A673 (cell line): ENCODE data around the gene ADAMTSL1. TPM values are rescaled to one million over a fixed set of nuclear protein-coding genes. Genes with fewer than 3 reads are reported as not detected.

Experiments used
- BruUV-seq: library from RNA; stranded (reverse); fragments of 400-500 nt; replicated peaks from 2 replicates; lab custom pipeline; 2021; lab: Mats Ljungman, UMichigan
- CTCF ChIA-PET: fragments of 300-600 bp; sonication (Branson Sonifier 250); formaldehyde crosslinking; loops from one replicate; lab custom pipeline; 2022; ENCODE audit warnings: antibody characterized with exemption; lab: Charles Lee
- POLR2A ChIA-PET: fragments of 300-600 bp; sonication (Branson Sonifier 250); formaldehyde crosslinking; loops from one replicate; lab custom pipeline; 2022; ENCODE audit warnings: antibody characterized with exemption; ENCODE audit not compliant: low non-redundant PET; lab: Charles Lee
- DNase-seq: peaks from one replicate; pipeline ENCODE4 v3.0.0-alpha.2; 2015; ENCODE audit warnings: low spot score
- H3K27ac ChIP-seq: fragments of 200-600 bp; sonication (generic); 2 replicates; pipeline ENCODE4 v1.5.1; 2016; ENCODE audit warnings: mixed run types, low read depth, mild to moderate bottlenecking, mixed read lengths, antibody characterized with exemption, low read length; ENCODE audit not compliant: poor library complexity, severe bottlenecking
- H3K27me3 ChIP-seq: fragments of 200-600 bp; sonication (generic); replicated peaks from 2 replicates; pipeline ENCODE4 v1.6.1; 2017; ENCODE audit warnings: mixed run types, low read depth, mild to moderate bottlenecking, mixed read lengths, antibody characterized with exemption, low read length; ENCODE audit not compliant: insufficient read depth, poor library complexity
- H3K36me3 ChIP-seq: fragments of 200-600 bp; sonication (generic); 2 replicates; pipeline ENCODE4 v1.6.1; 2016; ENCODE audit warnings: mixed run types, mild to moderate bottlenecking, mixed read lengths, antibody characterized with exemption, low read length; ENCODE audit not compliant: insufficient read depth, poor library complexity, severe bottlenecking
- H3K4me1 ChIP-seq: fragments of 200-600 bp; sonication (generic); 2 replicates; pipeline ENCODE4 v1.6.1; 2017; ENCODE audit warnings: mixed run types, mild to moderate bottlenecking, mixed read lengths, antibody characterized with exemption, low read length; ENCODE audit not compliant: insufficient read depth, poor library complexity, severe bottlenecking
- H3K4me3 ChIP-seq: fragments of 200-600 bp; sonication (generic); 2 replicates; pipeline ENCODE4 v1.5.1; 2016; ENCODE audit warnings: low read depth, mixed run types, mild to moderate bottlenecking, mixed read lengths, low read length; ENCODE audit not compliant: poor library complexity, severe bottlenecking
- H3K9me3 ChIP-seq: fragments of 200-600 bp; sonication (generic); 2 replicates; pipeline ENCODE4 v1.6.1; 2016; ENCODE audit warnings: mixed run types, low read depth, mild to moderate bottlenecking, mixed read lengths, antibody characterized with exemption, low read length; ENCODE audit not compliant: poor library complexity, severe bottlenecking
- CTCF ChIP-seq: fragments of 300-800, 200-600 bp; sonication (generic); conservative IDR thresholded peaks from 2 replicates; pipeline ENCODE4 v1.5.1; 2017; ENCODE audit warnings: low read depth, mild to moderate bottlenecking, antibody characterized with exemption, low read length, moderate library complexity, mixed read lengths
- EZH2 ChIP-seq: fragments of 200-600 bp; sonication (generic); IDR thresholded peaks from 2 replicates; pipeline ENCODE4 v1.6.1; 2017; ENCODE audit warnings: borderline replicate concordance, low read depth, mild to moderate bottlenecking, mixed read lengths, antibody characterized with exemption, low read length; ENCODE audit not compliant: poor library complexity, severe bottlenecking
- intact Hi-C: fragments of 100-400 bp; cut with micrococcal nuclease; formaldehyde crosslinking; loops from one replicate; pipeline ENCODE4 v1.10.0; 2022; ENCODE audit not compliant: unreplicated experiment
- total RNA-seq: library from RNA; stranded (reverse); gene quantifications from 2 replicates; pipeline ENCODE4 v1.2.3, GENCODE V29; 2021

The ADAMTSL1 gene
- total RNA-seq, 1 experiment from 2014 or later = not detected

GRCh38 chr9:18477719-18478118 is 3.8 kb downstream of the ADAMTSL1 start:
- CTCF ChIA-PET = no interaction called here
- H3K36me3 ChIP-seq = no peaks in the 10 kb centered on the region
- no peak overlapping the region for H3K4me3 ChIP-seq
- intact Hi-C loops = no loop called here
- POLR2A ChIA-PET = no interaction called here
- H3K27me3 ChIP-seq = no peaks in the 10 kb centered on the region
- BruUV-seq = no TSS peak
- H3K9me3 ChIP-seq = no peaks in the 10 kb centered on the region
- H3K4me1 ChIP-seq = no peaks in the 10 kb centered on the region
- no peak for DNase-seq
- TF ChIP-seq EZH2 (no peak), CTCF (no peak)
- no peak overlapping the region for H3K27ac ChIP-seq

- H3K4me3 ChIP-seq = no peak overlapping the region
- no peak for TF ChIP-seq CTCF
- no peak for TF ChIP-seq EZH2
- H3K36me3 ChIP-seq = no peaks in the 10 kb centered on the region
- no peaks in the 10 kb centered on the region for H3K27me3 ChIP-seq
- DNase-seq = no peak
- ChIA-PET CTCF (no interaction called here), POLR2A (no interaction called here)
- H3K9me3 ChIP-seq = no peaks in the 10 kb centered on the region
- BruUV-seq = no TSS peak
- H3K4me1 ChIP-seq = no peaks in the 10 kb centered on the region
- intact Hi-C loops = no loop called here
- no peak overlapping the region for H3K27ac ChIP-seq
These were observed 4.8 kb downstream of the ADAMTSL1 start for GRCh38 chr9:18478501-18479361.

- Histone ChIP-seq H3K27me3 (no peaks in the 10 kb centered on the region), H3K9me3 (no peaks in the 10 kb centered on the region), H3K36me3 (no peaks in the 10 kb centered on the region), H3K27ac (no peak overlapping the region), H3K4me1 (no peaks in the 10 kb centered on the region), H3K4me3 (no peak overlapping the region)
- TF ChIP-seq CTCF = no peak
- no peak for TF ChIP-seq EZH2
- DNase-seq = no peak
- ChIA-PET CTCF (no interaction called here), POLR2A (no interaction called here)
- intact Hi-C loops = no loop called here
- BruUV-seq = no TSS peak
These were observed 5.5 kb downstream of the ADAMTSL1 start for GRCh38 chr9:18479405-18479804.
